NCI-H510A (cell line): ENCODE measurements around the gene TMEM43.

Source experiments
- DNase-seq: peaks from one replicate; lab custom pipeline; 2025; lab: John Stamatoyannopoulos, UW

The TMEM43 gene

DNA sequence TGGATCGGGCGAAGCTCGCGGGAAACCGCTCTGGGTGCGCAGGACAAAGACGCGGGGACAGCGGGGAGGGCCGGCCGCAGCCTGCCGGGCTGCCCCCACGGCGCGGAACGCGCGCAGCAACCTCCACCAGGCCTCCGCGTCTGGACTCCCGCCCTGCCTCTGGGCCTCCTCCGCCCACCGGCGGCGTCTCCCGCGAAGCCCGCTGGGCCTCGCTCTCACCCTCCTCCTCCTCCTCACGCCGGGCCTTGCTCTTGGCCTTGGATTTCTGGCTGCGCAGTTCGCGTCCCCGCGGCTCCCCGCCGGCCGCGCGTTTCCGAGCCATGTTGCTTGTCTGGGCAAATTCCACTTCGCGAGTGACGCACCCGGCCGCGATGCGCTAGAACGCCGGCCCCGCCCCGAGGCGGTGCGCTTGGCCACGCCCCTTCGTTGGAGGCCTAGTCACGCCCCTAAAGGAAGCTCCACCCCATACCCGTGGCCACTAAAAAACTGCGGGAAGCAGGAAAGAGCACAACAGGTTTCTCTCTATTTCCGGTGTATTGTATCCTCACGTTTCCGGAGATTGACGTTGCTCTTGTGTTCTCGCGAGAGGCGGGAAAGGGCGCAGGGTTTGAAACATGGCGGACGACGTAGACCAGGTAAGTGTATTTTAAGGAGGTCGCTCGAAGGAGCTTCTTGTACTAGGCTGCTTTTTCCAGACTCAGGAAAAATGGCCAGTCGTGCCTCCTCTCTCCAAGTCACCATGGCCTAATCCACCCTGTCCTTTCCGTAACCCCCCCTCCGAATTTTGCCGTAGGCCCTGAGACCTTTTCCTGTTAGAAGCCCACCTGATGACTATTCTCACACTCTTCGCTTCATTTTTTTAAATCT is 53.6 kb downstream of the TMEM43 start, which contains the start of the genes LSM3 and XPC:
LSM3 (plus strand) TSS at position 571 of the 867 bp plus-strand sequence; CDS start at position 615, 44 bp downstream.
XPC (minus strand) TSS at position 355 of the 867 bp plus-strand sequence; CDS start at position 322, 33 bp downstream.
- DNase-seq: peak; percentile 80

GRCh38 chr3:14179114-14179465 is 54.2 kb downstream of the TMEM43 start:
- no peak for DNase-seq

GRCh38 chr3:14179795-14180194 is 54.9 kb downstream of the TMEM43 start:
- no peak for DNase-seq

DNA sequence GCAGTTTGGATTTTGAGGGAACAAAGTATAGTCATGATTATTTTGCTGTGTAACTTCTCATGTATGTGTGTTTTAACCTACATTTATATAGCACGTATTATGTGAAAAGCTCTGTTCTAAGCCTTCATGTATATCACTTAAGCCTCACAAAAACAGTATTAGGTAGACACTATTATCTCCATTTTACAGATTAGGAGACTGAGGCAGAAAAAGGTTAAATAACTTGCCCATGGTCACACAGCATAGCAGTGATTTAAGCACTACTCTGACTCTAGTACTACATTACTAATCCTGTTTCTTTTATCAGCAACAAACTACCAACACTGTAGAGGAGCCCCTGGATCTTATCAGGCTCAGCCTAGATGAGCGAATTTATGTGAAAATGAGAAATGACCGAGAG is 56.4 kb downstream of the TMEM43 start:
- DNase-seq: no peak

- no peak for DNase-seq
These were observed 58.2 kb downstream of the TMEM43 start for GRCh38 chr3:14183015-14183577.

- DNase-seq: no peak
These were observed 62.1 kb downstream of the TMEM43 start for GRCh38 chr3:14186854-14187458.

DNA sequence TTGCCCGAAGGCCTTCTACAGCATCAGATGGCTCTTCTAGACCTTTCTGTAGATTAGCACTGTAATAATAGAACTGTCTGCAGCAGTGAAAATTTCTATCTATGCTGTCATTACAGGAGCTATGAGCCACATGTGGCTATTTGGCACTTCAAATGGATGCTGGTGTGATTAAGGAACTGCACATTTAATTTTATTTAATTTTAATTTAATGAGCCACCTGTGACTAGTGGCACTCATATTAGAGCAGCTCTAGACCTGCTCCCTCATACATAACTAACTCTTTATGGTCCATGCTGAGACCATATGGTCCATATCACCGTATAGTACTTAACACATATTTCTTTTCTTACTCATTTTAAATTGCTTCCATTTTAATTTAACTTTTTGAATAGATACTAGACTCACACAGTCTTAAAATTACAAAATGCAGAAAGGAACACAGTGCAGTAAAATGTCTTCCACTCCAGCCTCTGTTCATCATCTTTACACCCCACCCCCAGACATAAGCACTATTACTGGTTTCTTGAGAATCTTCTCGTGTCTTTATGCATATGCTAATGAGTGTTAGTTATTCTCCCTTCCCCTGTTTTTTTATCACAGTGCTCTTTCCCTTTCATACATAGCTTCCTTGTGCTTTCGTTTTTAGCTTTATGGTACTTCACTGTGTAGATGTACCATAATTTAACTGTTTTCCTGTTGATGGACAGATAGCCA is 63.3 kb downstream of the TMEM43 start:
- DNase-seq: no peak
